ENCODE results near the gene SRMS.

DNA sequence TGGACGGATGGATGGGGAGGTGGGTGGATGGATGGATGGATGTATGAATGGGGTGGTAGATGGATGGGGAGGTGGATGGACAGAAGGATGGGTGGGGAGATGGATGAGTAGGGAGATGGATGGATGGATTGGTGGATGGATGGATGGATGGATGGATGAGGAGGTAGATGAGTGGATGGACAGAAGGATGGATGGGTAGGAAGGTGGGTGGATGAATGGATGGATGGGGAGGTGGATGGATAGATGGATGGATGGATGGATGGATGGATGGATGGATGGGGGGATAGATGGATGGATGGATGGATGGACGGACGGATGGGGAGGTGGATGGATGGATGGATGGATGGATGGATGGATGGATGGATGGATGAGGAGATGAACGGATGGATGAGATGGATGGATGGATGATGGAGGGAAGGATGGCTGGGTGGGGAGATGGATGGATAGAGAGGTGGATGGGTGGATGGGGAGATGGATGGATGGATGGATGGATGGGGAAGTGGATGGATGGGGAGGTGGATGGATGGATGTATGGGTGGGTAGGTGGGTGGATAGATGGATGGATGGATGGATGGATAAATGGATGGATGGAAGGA, 55.8 kb downstream of the SRMS start:
- TF ChIP-seq, protein P1, sequence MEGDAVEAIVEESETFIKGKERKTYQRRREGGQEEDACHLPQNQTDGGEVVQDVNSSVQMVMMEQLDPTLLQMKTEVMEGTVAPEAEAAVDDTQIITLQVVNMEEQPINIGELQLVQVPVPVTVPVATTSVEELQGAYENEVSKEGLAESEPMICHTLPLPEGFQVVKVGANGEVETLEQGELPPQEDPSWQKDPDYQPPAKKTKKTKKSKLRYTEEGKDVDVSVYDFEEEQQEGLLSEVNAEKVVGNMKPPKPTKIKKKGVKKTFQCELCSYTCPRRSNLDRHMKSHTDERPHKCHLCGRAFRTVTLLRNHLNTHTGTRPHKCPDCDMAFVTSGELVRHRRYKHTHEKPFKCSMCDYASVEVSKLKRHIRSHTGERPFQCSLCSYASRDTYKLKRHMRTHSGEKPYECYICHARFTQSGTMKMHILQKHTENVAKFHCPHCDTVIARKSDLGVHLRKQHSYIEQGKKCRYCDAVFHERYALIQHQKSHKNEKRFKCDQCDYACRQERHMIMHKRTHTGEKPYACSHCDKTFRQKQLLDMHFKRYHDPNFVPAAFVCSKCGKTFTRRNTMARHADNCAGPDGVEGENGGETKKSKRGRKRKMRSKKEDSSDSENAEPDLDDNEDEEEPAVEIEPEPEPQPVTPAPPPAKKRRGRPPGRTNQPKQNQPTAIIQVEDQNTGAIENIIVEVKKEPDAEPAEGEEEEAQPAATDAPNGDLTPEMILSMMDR (IDR thresholded peaks at IDR 0.05; ENCODE audit: extremely low read depth in 1 of 2, insufficient read depth in 1 of 2, low read depth in 1 of 2, low read length in 2 of 2) = no peak
- no peak for TF ChIP-seq FOS (IDR thresholded peaks at IDR 0.05; ENCODE audit: borderline replicate concordance, insufficient read depth, low read length)
- no peak for TF ChIP-seq JUN (IDR thresholded peaks at IDR 0.05; ENCODE audit: borderline replicate concordance, insufficient read depth, insufficient read length, low read depth)
- TF ChIP-seq, protein P2, sequence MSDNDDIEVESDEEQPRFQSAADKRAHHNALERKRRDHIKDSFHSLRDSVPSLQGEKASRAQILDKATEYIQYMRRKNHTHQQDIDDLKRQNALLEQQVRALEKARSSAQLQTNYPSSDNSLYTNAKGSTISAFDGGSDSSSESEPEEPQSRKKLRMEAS (IDR thresholded peaks at IDR 0.05; ENCODE audit: insufficient read depth, insufficient read length) = no peak

All from endothelial cell of umbilical vein (primary cell).